HL-60 (cell line): ENCODE data around the gene PPP1R36.

ENCODE experiments used
- DNase-seq, 2 experiments: peaks; one replicate each; pipeline ENCODE4 v3.0.0-alpha.2; 2010 to 2020; ENCODE audit warnings: low read depth in 1 of 2, low spot score in 1 of 2
- H3K27ac ChIP-seq: fragments of 250-450 bp; sonication (Bioruptor Pico); replicated peaks from 2 replicates; pipeline ENCODE4 v1.5.1; 2020; ENCODE audit warnings: mild to moderate bottlenecking, moderate library complexity
- H3K27me3 ChIP-seq: fragments of 250-450 bp; sonication (Bioruptor Pico); 2 replicates; pipeline ENCODE4 v1.5.1; 2021; ENCODE audit warnings: mild to moderate bottlenecking, moderate library complexity; ENCODE audit not compliant: insufficient read depth, poor library complexity, severe bottlenecking
- H3K4me3 ChIP-seq: replicated peaks from 2 replicates; pipeline ENCODE4 v1.5.1; 2011; ENCODE audit warnings: mild to moderate bottlenecking, control low read depth, low read length; ENCODE audit not compliant: insufficient read depth
- GABPA ChIP-seq: IDR thresholded peaks from 2 replicates; pipeline ENCODE4 v1.6.1; 2012; ENCODE audit warnings: low read depth
- POLR2AphosphoS5 ChIP-seq: IDR thresholded peaks from 2 replicates; pipeline ENCODE4 v1.6.1; 2012; ENCODE audit warnings: low read depth
- SPI1 ChIP-seq: IDR thresholded peaks from 2 replicates; pipeline ENCODE4 v1.6.1; 2012; ENCODE audit warnings: low read depth, mild to moderate bottlenecking, borderline replicate concordance
- TF ChIP-seq, protein P1 (sequence below): IDR thresholded peaks from 2 replicates; pipeline ENCODE4 v1.6.1; 2012; ENCODE audit warnings: low read depth; ENCODE audit not compliant: insufficient replicate concordance
- TF ChIP-seq, protein P2 (sequence below): IDR thresholded peaks from one replicate; pipeline ENCODE4 v1.5.1; 2011; ENCODE audit warnings: low read length, control low read depth, inconsistent platforms; ENCODE audit not compliant: insufficient read depth

Gene PPP1R36

DNA sequence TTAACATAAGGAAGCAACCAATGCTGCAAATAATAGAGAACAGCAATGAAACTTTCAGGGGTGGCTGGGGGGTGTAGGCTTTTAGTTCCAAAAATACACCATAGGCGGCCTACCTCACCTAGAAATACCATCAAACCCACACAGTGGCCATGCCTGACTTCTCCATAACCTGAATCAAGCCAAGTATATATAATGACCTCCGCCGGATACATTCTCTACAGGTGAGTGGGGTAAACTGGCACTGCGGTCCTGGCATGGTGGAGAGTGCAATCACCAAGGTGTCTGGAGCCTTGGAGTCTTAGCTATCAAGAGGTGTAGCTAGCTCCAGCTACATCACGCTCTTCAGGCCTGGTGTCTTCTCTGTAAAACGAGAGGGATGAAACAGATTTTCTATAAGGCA is 47.3 kb upstream of the PPP1R36 start:
- Histone ChIP-seq H3K4me3 (peak overlapping the region; percentile 62), H3K27ac (no peak overlapping the region), H3K27me3 (no peaks in the 10 kb centered on the region)
- DNase-seq, result no peak
- no peak for TF ChIP-seq GABPA
- no peak for TF ChIP-seq SPI1
- no peak for TF ChIP-seq POLR2AphosphoS5
- TF ChIP-seq, protein P1, sequence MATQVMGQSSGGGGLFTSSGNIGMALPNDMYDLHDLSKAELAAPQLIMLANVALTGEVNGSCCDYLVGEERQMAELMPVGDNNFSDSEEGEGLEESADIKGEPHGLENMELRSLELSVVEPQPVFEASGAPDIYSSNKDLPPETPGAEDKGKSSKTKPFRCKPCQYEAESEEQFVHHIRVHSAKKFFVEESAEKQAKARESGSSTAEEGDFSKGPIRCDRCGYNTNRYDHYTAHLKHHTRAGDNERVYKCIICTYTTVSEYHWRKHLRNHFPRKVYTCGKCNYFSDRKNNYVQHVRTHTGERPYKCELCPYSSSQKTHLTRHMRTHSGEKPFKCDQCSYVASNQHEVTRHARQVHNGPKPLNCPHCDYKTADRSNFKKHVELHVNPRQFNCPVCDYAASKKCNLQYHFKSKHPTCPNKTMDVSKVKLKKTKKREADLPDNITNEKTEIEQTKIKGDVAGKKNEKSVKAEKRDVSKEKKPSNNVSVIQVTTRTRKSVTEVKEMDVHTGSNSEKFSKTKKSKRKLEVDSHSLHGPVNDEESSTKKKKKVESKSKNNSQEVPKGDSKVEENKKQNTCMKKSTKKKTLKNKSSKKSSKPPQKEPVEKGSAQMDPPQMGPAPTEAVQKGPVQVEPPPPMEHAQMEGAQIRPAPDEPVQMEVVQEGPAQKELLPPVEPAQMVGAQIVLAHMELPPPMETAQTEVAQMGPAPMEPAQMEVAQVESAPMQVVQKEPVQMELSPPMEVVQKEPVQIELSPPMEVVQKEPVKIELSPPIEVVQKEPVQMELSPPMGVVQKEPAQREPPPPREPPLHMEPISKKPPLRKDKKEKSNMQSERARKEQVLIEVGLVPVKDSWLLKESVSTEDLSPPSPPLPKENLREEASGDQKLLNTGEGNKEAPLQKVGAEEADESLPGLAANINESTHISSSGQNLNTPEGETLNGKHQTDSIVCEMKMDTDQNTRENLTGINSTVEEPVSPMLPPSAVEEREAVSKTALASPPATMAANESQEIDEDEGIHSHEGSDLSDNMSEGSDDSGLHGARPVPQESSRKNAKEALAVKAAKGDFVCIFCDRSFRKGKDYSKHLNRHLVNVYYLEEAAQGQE, result no peak
- TF ChIP-seq, protein P2, sequence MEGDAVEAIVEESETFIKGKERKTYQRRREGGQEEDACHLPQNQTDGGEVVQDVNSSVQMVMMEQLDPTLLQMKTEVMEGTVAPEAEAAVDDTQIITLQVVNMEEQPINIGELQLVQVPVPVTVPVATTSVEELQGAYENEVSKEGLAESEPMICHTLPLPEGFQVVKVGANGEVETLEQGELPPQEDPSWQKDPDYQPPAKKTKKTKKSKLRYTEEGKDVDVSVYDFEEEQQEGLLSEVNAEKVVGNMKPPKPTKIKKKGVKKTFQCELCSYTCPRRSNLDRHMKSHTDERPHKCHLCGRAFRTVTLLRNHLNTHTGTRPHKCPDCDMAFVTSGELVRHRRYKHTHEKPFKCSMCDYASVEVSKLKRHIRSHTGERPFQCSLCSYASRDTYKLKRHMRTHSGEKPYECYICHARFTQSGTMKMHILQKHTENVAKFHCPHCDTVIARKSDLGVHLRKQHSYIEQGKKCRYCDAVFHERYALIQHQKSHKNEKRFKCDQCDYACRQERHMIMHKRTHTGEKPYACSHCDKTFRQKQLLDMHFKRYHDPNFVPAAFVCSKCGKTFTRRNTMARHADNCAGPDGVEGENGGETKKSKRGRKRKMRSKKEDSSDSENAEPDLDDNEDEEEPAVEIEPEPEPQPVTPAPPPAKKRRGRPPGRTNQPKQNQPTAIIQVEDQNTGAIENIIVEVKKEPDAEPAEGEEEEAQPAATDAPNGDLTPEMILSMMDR, result no peak

DNA sequence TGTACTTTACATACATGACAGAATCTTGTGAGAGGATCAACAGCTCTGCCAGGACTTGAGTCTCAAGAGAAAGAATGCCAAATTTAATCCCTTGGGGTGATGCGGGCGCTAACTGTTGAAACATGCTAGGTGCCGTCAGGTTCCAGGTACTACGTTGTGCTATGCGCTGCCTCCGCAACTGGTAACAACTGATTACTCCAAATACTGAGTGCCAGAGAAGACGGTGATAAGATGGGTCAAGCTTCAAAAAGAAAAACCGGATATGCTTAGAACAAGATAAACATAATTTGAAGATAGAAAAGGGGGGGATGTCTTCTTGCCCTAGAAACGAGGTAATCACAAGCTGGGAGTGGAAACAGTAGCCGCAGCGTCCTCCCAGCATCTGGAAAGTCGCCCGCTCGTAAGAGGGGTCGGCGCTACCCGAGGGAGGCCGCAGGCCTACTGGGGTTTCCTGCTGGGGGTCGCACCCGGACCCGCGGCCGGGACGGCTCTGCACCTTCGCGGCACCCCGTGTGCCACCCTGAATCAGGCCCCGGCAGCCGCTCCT is 46.8 kb upstream of the PPP1R36 start:
- Histone ChIP-seq H3K27ac (peak overlapping the region; percentile 98), H3K27me3 (no peaks in the 10 kb centered on the region), H3K4me3 (peak overlapping the region; percentile 62)
- no peak for DNase-seq
- TF ChIP-seq SPI1 (no peak), POLR2AphosphoS5 (no peak), GABPA (no peak)
- TF ChIP-seq, protein P1, result no peak
- TF ChIP-seq, protein P2, result no peak

DNA sequence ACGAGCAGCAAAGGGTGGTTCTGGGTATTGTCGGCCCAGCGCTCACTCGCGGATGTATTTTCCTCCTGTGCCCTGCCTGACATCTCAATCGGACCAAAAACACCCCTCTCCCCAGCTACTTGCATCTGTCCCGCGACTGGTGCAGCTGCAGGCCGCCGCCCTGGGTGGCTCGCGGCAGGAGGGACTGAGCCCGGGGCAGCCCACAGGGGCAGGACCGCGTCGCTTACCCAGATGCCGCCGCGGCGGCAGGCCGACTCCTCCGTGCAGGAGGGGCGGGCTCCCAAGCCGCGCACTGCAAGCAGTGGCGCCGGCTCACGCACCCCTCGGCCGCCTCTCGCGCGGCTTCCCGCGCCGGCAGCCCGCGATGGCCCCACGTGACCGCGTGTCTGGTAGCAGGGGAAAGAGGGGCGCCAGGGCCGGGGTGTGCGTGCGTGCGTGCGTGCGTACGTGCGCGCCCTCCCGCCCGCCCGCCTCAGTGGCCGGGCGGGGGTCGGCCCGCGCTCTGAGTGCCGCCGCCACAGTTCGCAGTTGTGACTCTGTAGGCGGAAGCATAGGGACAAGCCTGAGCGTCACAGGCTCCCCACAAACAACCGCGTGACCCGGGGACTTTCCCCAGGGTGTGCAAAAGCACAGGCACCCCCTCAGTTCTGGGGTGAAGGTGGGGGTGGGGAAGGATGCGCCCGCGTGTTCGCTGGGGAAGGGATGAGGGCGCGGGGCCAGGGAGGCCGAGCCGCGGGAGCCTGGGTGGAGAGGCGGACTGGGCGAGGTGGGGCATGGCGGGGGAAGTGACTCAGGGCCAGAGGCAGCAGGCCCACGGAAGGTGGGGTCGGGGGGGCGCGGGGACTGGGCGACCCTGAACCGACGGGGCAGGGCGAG is 46.1 kb upstream of the PPP1R36 start, which contains the start of gene ZBTB25:
TSS of gene ZBTB25 (minus strand) at position 405 of the 876 bp plus-strand sequence. CDS start 13,305 bp downstream, outside the sequence.
- Histone ChIP-seq H3K27ac (peak within 1 kb of the TSS; percentile 98), H3K4me3 (peak within 1 kb of the TSS; percentile 62), H3K27me3 (no peaks in the 10 kb centered on the region)
- TF ChIP-seq SPI1, result no peak
- peak; percentile 68 for TF ChIP-seq POLR2AphosphoS5
- DNase-seq, result peak; percentile 68 to 79

DNA sequence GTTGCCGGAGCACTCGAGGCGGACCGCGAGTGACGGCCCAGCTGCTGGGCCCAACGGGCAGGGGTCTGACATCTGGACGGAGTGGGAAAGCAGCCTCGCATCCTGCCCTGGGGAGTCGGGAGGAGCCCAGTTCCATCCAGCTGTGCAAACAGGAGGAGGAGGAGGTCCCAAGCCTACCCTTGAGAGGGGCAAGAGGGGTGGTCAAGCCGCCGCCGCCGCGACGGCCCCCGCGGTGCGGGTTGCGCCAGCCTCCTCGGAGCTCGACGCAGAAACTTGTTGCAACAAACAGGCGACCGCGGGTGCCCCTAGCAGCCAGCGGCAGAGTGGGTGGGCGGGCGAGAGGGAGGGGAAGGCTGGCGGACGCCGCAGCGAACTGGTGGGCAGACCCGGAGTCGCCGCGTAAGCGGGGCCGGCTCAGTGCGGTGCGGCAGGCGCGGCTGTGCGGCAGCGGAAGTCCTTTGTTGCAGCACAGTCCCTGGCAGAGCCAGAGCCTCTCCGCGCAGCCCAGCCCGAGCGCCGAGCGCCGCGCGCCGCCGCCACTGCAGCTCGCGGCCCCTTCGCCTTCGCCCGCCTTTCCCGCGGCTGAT is 45.4 kb upstream of the PPP1R36 start, which contains the start of gene ZBTB1:
TSS of gene ZBTB1 (plus strand) at position 461 of the 587 bp plus-strand sequence. CDS start 16,735 bp downstream, outside the sequence.
- DNase-seq, result peak; percentile 53 to 79
- Histone ChIP-seq H3K4me3 (peak within 1 kb of the TSS; percentile 62), H3K27ac (peak within 1 kb of the TSS; percentile 98), H3K27me3 (no peaks in the 10 kb centered on the region)
- TF ChIP-seq, protein P1, result no peak
- TF ChIP-seq POLR2AphosphoS5, result peak; percentile 43; the same call in 1 of the 2 replicates
